A549 treated with ZK216348 at 1 μM for 4 hours (cell line): ENCODE results near the gene ACAP3. TPM values are rescaled to one million over a fixed set of nuclear protein-coding genes. Genes with fewer than 3 reads are reported as not detected.

Experiments used
- total RNA-seq: library from RNA; stranded (reverse); fragments of 200-300 nt; extraction: Qiagen RNA extraction; gene quantifications from 5 replicates; pipeline ENCODE4 v1.2.3, GENCODE V29; 2022; ENCODE audit warnings: low read depth

ACAP3 gene, protein sequence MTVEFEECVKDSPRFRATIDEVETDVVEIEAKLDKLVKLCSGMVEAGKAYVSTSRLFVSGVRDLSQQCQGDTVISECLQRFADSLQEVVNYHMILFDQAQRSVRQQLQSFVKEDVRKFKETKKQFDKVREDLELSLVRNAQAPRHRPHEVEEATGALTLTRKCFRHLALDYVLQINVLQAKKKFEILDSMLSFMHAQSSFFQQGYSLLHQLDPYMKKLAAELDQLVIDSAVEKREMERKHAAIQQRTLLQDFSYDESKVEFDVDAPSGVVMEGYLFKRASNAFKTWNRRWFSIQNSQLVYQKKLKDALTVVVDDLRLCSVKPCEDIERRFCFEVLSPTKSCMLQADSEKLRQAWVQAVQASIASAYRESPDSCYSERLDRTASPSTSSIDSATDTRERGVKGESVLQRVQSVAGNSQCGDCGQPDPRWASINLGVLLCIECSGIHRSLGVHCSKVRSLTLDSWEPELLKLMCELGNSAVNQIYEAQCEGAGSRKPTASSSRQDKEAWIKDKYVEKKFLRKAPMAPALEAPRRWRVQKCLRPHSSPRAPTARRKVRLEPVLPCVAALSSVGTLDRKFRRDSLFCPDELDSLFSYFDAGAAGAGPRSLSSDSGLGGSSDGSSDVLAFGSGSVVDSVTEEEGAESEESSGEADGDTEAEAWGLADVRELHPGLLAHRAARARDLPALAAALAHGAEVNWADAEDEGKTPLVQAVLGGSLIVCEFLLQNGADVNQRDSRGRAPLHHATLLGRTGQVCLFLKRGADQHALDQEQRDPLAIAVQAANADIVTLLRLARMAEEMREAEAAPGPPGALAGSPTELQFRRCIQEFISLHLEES
- total RNA-seq: 5.3 to 22.8 TPM (median 18.9 TPM) in 5 replicates

DNA sequence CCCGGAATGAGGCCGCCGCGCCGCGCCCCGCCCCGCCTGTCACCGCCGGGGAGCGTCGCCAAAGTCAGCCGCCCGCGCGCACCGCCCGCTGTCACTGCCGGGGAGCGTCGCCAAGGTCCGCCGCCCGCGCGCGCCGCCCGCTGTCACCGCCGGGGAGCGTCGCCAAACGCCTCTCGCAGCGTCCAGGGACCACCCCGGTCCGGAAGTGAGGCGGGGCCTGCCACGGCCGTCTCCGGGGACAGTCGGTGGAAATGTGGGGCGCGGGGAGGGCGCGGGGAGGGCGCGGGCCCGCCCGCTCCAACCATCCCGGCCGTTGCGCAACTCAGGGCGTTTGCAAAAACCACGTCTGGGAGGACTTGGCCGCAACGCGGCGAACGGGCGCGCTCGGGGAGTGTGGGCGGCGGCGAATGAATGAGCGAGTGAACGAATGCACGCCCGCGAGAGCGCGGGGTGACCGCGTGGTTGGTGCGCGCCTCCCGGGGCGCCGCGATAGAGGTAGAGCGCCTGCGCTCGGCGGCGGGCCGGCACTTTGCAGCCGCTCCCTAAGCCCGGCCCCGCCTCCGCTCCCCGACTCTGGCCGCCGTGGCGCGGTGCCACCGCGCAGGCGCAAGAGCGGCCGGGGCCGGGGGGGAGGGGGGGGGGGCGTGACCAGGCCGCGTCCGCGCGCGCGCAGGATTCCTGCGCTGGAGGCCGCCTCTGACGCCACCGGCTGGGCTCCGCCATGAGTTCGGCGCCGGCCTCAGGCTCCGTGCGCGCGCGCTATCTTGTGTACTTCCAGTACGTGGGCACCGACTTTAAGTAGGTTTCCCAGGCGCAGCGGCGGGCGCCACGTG is at the start of gene ACAP3, which contains the start of gene PUSL1:
Gene ACAP3, minus strand, starts transcription at position 8 of the 833 bp plus-strand sequence. CDS start 115 bp downstream, outside the sequence.
Gene PUSL1, plus strand, starts transcription at position 675 of the 833 bp plus-strand sequence. Its CDS starts 47 bp downstream, at position 722.

DNA sequence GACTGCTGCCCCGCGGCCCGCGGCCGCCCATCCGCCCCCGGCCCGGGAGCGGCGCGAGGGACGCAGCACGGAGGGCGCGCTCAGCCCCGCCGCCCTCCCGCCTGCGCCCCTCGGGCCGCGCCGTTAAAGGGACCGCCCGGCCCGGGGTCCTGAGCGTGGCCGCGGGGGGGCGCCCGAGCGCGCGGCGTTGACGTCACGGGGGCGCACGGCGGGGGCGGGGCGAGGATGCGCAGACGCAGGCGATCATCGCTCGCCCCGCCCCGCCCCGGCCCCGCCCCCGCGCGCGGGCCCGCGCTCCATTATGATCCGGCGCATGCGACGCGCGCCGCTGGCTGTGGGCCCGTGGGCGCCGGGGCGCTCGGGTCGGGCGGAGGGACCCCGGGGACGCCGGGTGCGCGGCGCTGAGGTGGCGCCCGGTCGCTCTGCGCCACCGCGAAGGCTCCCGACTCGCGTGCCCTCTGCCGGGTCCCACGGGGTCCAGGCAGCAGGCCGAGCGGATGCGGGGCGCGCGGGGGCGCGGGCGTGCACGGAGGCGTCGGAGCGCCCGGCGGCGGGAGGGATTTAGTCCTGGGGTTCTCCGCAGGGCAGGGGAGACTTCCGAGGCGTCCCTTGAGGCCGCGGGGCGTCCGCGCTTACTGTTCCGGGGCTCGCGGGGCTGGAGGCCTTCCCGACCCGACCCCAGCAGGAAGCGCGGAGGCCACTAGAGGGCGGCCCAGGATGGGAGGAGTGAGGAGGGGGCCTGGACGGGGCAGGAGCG is 41.7 kb upstream of the ACAP3 start, which contains the start of gene DVL1:
Gene DVL1, minus strand, starts transcription at position 163 of the 757 bp plus-strand sequence. CDS start 353 bp downstream, outside the sequence.

DNA sequence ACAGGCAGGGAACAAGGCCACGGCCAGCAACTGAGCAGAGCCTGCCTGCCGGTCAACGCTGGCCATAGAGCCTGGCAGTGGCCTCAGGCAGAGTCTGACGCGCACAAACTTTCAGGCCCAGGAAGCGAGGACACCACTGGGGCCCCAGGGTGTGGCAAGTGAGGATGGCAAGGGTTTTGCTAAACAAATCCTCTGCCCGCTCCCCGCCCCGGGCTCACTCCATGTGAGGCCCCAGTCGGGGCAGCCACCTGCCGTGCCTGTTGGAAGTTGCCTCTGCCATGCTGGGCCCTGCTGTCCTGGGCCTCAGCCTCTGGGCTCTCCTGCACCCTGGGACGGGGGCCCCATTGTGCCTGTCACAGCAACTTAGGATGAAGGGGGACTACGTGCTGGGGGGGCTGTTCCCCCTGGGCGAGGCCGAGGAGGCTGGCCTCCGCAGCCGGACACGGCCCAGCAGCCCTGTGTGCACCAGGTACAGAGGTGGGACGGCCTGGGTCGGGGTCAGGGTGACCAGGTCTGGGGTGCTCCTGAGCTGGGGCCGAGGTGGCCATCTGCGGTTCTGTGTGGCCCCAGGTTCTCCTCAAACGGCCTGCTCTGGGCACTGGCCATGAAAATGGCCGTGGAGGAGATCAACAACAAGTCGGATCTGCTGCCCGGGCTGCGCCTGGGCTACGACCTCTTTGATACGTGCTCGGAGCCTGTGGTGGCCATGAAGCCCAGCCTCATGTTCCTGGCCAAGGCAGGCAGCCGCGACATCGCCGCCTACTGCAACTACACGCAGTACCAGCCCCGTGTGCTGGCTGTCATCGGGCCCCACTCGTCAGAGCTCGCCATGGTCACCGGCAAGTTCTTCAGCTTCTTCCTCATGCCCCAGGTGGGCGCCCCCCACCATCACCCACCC is 23.6 kb upstream of the ACAP3 start, which contains the start of gene TAS1R3:
Gene TAS1R3, plus strand, starts transcription at position 213 of the 898 bp plus-strand sequence. Its CDS starts 66 bp downstream, at position 279.

DNA sequence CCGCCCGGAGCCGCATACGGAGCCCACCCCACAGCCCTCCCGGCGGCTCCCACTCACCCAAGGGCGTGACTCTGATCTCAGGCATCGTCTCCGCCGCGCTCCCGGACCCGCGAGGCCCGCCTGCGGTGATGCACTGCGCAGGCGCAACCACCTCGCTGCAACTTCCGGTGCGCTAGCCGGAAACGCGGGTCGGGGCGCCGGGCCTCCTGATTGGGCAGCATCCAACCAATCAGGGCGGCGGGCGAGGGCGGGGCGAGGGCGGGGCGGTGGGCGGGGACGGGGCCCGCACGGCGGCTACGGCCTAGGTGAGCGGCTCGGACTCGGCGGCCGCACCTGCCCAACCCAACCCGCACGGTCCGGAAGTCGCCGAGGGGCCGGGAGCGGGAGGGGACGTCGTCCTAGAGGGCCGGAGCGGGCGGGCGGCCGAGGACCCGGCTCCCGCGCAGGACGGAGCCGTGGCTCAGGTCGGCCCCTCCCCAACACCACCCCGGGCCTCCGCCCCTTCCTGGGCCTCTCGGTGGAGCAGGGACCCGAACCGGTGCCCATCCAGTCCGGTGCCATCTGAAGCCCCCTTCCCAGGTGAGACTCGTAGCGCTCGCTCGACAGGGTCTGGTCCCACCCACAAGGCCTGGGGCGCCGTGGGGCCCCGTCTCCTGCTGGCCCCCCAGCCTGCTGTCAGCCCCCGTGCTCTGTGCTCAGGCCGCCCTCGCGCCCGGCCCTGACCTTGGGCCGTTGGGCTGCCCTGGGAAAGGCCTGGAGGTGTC is 17.0 kb upstream of the ACAP3 start, which contains the start of the genes CPTP and INTS11:
Gene CPTP, plus strand, starts transcription at position 279 of the 764 bp plus-strand sequence. CDS start 2,109 bp downstream, outside the sequence.
Gene INTS11, minus strand, starts transcription at position 137 of the 764 bp plus-strand sequence. Its CDS starts 52 bp downstream, at position 85.

DNA sequence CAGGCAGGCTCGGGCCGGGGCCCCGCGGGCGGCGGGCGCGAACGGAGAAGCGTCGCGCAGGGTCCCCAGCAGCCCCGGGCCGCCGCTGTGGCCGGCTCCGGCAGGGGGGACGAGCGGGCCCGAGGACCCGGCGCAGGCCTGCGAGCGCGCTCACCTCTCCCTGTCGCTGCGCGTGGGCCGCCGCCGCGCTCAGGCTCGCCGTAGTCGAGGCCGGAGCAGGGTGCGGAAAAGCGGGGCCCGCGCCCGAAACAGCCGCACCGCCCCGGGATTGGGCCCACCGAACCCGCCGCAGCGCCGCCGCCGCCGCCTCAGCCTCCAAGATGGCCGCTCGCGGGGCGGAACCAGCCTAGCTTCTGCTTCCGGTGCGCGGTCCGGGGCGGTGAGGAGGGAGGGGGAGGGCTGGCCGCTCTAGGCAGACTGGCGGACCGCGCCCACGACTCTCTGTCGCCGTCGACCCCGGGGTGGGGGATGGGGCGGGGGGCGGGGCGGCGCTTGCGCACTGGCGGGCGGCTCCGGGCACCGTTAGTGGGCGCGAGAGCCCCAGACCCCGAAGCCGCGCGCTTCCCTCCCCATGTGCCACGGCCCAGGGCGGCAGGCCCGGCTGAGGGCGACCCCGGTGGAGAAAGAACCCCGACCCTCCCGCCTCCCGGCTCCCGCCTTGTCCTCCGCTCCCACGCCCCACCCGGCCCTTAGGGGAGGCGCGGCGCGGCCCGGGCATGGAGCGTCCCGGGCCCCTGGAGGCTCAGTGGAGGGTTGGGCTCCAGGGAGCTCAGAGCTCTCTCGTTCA is 34.0 kb downstream of the ACAP3 start, which contains the start of gene UBE2J2:
Gene UBE2J2, minus strand, starts transcription at position 343 of the 787 bp plus-strand sequence. CDS start 5,862 bp downstream, outside the sequence.

DNA sequence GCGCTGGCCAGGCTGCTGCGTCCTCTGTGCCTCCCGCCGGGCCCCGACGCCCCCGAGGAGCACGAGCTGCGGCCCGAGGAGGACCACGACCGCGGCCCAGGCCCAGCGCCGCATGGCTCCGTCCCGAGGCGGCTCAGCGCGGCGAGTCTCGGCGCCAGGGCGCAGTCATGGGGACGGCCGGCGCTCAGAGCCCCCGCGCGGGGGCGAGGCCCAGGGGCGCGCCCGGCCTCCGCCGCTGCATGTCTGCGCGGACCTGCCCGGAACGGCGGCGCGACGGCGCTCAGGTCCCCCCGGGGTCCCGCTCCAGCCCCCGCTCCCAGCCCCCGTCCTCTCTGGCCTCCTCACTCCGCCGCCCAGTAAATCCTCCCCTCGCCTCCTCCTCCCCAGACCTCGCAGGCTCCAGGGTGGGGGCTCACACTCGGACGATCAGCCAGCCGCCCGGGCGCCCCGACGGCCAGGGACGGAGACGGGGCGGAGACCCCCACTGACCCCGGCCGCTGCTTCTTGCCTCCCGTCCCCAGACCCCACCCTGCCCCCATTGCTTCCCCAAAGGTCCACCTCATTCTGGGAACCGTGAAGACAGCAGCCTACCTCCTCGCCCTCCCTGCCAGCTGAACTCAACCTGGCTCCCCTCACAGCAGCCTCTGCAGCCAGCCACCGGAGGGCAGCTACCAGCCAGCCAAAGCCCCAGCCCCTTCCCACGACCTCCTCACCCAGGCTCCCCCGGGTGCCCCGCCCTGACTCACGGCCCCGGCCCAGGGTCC is 61.0 kb downstream of the ACAP3 start, which contains the start of gene C1QTNF12:
Gene C1QTNF12, minus strand, starts transcription at position 146 of the 764 bp plus-strand sequence. Its CDS starts 32 bp downstream, at position 114.

Other genes starting within 250 kb of the ACAP3 start
- gene RNF223, start 233.6 kb downstream of the ACAP3 start, total RNA-seq: 0.16 to 0.67 TPM (median 0.27 TPM) in 5 replicates
- gene C1orf159, start 191.8 kb downstream of the ACAP3 start, total RNA-seq: 6.7 to 16.7 TPM (median 13.8 TPM) in 5 replicates
- not detected in 5 replicates for gene TTLL10, start 134.1 kb downstream of the ACAP3 start, total RNA-seq
- gene TNFRSF18, start 101.3 kb downstream of the ACAP3 start, total RNA-seq: 0.35 TPM in 1 of 5 replicates, not detected in the others
- gene TNFRSF4, start 93.8 kb downstream of the ACAP3 start, total RNA-seq: 0.20 to 0.23 TPM in 2 of 5 replicates, not detected in the others
- gene SDF4, start 75.9 kb downstream of the ACAP3 start, total RNA-seq: 84.0 to 148 TPM (median 137 TPM) in 5 replicates
- gene B3GALT6, start 75.7 kb downstream of the ACAP3 start, total RNA-seq: 8.9 to 24.1 TPM (median 21.8 TPM) in 5 replicates
- gene C1QTNF12, start 61.2 kb downstream of the ACAP3 start, total RNA-seq: 1.2 to 2.6 TPM (median 2.0 TPM) in 4 of 5 replicates, not detected in the other
- 38.1 to 48.8 TPM (median 48.1 TPM) in 5 replicates for gene UBE2J2, start 34.1 kb downstream of the ACAP3 start, total RNA-seq
- gene SCNN1D, start 27.5 kb downstream of the ACAP3 start, total RNA-seq: 0.88 to 1.5 TPM (median 1.2 TPM) in 5 replicates
- gene PUSL1, start 667 bp upstream of the ACAP3 start, total RNA-seq: 13.1 to 28.9 TPM (median 26.2 TPM) in 5 replicates
- 45.7 to 67.6 TPM (median 59.0 TPM) in 5 replicates for gene INTS11, start 16.7 kb upstream of the ACAP3 start, total RNA-seq
- 11.2 to 23.6 TPM (median 21.2 TPM) in 5 replicates for gene CPTP, start 16.9 kb upstream of the ACAP3 start, total RNA-seq
- gene TAS1R3, start 23.4 kb upstream of the ACAP3 start, total RNA-seq: 0.08 to 0.20 TPM (median 0.12 TPM) in 5 replicates
- gene DVL1, start 41.5 kb upstream of the ACAP3 start, total RNA-seq: 31.3 to 89.3 TPM (median 77.1 TPM) in 5 replicates
- 0.15 to 0.29 TPM in 2 of 5 replicates, not detected in the others for gene MXRA8, start 50.6 kb upstream of the ACAP3 start, total RNA-seq
- 90.7 to 179 TPM (median 167 TPM) in 5 replicates for gene AURKAIP1, start 67.3 kb upstream of the ACAP3 start, total RNA-seq
- gene CCNL2, start 91.4 kb upstream of the ACAP3 start, total RNA-seq: 38.3 to 62.7 TPM (median 53.1 TPM) in 5 replicates
- 122 to 156 TPM (median 133 TPM) in 5 replicates for gene MRPL20, start 99.4 kb upstream of the ACAP3 start, total RNA-seq
- gene ANKRD65, start 113.3 kb upstream of the ACAP3 start, total RNA-seq: 0.07 to 0.23 TPM in 2 of 5 replicates, not detected in the others
- gene VWA1, start 127.8 kb upstream of the ACAP3 start, total RNA-seq: 5.3 to 18.2 TPM (median 15.0 TPM) in 5 replicates
- not detected in 5 replicates for gene ATAD3C, start 141.8 kb upstream of the ACAP3 start, total RNA-seq
- gene ATAD3B, start 163.8 kb upstream of the ACAP3 start, total RNA-seq: 1.6 to 3.6 TPM (median 3.0 TPM) in 5 replicates
- gene ATAD3A, start 204.2 kb upstream of the ACAP3 start, total RNA-seq: 24.3 to 40.3 TPM (median 39.2 TPM) in 5 replicates
- gene TMEM240, start 232.7 kb upstream of the ACAP3 start, total RNA-seq: 0.37 to 0.68 TPM (median 0.48 TPM) in 4 of 5 replicates, not detected in the other